HG02763 (cell line): Measurements from ENCODE around the gene PSPN.

ENCODE experiments used
- ATAC-seq: cut with Tn5 transposase; IDR thresholded peaks from one replicate; pipeline ENCODE4 v1.9.1; 2021; ENCODE audit warnings: mild to moderate bottlenecking, moderate library complexity; ENCODE audit not compliant: unreplicated experiment

Gene PSPN, protein sequence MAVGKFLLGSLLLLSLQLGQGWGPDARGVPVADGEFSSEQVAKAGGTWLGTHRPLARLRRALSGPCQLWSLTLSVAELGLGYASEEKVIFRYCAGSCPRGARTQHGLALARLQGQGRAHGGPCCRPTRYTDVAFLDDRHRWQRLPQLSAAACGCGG

GRCh38 chr19:6375411-6376010 lies at the start of gene PSPN:
Gene PSPN (minus strand): TSS chr19:6375933. CDS start chr19:6375849, 84 bp downstream.
- ATAC-seq: no peak

GRCh38 chr19:6424939-6425731 lies 49.4 kb upstream of the PSPN start:
- peak; percentile 86 for ATAC-seq

DNA sequence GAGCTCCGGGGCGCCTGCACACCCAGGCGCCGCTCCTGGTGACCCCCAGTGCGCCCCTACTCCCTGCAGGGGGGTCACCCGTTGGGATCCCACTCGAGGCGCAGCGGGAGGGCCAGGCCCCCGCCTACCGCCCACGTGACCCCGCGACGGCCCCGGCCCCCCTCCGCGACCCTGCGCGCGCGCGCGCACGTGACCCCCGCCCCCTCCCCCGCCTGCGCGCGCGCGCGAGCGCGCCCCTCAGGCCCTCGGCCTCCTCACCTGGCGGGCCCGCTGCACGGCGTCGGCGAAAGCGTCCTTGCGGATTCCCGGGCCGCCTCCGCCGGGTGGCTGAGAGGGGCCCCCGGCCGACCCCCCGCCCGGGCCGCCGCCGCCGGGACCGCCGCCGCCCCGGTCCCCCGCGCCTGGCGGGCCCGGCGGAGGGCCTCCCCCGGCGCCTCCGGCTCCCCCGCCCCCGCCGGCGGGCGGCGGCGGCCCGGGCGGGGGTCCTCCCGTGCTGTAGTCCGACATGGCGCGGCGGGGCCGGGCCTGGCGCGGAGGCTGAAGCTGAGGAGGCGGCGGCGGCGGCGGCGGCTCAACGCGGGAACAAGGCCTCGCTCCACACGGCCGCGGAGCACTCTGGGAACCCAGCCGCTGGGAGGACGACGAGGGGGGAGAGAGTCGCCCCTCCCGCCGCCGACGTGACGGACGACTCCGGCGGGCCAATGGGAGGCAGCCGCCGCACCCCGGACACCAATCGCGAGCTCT lies 48.6 kb upstream of the PSPN start, which contains the start of gene KHSRP:
TSS of gene KHSRP (minus strand) at position 617 of the 744 bp plus-strand sequence. CDS start at position 507, 110 bp downstream.
- ATAC-seq: no peak

DNA sequence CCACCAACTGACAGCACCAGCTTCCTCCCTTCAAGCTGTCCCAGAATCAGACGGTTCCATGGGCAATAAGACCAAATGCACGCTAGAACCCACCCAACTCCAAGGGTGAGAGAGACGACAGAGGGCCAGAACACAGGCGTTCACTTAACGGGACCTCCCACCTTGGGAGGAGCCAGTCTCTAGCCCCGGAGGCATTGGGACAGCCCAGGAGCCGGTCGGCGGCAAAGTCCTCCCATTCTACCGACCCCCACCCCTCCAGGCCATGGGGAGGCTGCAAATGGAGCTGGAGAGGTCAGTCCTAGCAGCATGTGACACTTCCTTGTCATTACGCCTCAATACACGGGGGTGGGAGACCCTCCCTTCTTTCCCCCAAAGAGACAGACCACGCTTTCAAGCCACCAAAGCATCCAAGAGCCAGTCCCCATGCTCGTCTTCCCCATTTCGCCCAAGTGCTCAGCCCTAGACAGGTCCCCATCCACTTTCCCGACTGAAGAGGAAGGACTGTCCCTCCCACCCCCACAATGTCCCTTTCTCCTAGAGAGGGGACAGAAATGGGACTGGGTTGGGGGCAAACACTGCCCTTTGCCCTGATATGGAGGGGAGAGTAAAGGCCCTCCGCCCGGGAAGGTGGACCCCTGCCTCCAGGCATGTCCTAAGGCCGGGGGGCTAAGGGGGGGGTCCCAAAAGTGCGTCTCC lies 47.9 kb upstream of the PSPN start:
- ATAC-seq: no peak

DNA sequence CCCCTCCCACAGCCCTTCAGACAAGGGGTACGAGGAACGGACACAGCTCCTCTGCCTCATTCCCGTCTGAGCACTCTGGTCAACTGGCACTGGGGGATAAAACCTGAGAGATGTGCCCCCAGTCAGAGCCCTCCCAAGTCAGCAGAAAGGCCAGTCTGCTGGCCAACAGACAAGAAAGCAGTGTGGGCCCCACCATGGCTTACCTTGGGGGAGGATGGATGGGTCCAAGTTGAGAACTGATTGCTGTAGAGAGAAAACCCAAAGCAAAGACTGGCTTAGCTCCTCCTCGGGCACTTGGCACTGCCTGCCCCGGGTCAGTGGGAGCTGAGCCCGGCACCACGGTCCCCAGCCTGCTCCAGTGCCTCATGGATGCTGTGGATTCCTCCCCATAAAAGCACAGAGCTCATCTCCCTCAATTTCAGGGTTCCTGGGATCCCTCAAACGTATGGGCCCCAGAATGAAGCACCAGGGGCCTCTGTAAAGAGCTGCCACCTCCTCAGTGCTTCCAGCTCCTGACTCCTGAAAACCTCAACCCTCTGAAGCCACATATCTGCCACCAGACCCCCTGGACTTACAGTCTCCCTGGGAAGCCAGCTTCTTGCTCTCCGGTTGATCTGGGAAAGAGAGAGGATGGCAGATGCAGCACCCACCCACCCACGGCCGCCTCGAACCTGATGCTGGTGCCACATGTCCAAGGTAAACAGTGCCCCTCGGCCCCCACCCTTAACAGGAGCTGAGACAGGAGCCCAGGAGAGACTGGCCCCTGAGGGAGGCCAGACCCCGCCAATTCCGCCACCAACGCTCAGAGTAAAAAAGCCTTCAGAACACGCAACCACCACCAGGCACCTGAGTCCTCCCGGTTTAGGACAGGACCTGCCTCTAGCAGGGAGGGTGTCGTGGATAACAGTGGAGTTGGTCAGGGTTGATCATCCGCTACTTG lies 45.6 kb upstream of the PSPN start:
- ATAC-seq: no peak

DNA sequence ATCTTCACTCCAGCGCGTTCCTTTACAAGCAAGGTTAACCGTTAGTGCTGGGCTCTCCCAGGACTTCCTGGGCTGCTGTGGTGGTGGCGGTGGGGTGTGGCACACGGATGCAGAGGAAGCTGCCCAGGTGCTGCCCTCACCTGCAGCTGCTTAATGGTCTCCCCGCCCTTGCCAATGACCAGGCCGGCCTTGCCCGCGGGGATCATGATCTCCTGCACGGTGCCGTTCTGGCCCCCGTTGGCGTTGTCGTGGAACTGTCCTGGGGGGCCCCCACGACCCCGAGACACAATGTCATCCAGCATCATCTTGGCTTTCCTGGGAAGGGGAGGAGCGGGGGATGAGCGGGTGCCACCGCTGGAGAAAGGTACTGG lies 42.8 kb upstream of the PSPN start:
- ATAC-seq: no peak

- no peak for ATAC-seq
These were observed 42.2 kb upstream of the PSPN start for GRCh38 chr19:6417713-6418561.

DNA sequence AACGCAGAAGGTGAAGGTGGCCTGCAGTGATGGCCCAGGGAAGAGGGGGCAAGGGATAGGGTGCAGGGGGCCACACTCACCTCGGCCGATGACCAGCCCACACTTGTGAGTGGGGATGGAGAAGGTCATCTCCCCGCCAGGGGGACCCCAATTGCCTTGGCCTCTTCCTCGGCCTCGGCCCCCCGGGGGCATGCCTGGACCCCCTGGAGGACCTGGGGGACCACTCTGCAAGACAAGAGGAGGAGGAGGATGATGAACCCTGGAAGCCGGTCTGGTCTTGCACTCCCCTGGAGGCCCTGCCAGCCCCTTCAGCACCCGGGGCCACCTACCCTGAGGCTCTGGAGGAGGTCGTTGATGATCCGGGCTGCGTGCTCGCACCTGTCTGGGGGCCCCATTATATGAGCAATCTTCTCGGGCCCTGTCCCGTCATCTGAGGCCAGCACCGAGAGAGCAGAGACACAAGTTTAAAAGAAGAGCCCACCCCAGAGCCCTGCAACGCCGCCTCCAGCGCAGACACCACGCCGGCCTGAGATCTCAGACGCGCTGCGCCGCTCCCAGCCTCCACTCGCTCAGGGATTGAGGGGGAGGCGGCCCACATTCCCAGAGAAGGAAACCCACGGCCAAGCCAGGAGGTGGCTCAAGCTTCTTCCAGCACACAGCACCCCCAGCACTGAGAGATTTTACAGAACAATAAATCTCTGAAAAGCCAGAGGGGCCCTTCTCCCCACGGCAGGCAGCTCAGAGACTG lies 41.1 kb upstream of the PSPN start:
- no peak for ATAC-seq

GRCh38 chr19:6415591-6416190 lies 40.0 kb upstream of the PSPN start:
- ATAC-seq: no peak

DNA sequence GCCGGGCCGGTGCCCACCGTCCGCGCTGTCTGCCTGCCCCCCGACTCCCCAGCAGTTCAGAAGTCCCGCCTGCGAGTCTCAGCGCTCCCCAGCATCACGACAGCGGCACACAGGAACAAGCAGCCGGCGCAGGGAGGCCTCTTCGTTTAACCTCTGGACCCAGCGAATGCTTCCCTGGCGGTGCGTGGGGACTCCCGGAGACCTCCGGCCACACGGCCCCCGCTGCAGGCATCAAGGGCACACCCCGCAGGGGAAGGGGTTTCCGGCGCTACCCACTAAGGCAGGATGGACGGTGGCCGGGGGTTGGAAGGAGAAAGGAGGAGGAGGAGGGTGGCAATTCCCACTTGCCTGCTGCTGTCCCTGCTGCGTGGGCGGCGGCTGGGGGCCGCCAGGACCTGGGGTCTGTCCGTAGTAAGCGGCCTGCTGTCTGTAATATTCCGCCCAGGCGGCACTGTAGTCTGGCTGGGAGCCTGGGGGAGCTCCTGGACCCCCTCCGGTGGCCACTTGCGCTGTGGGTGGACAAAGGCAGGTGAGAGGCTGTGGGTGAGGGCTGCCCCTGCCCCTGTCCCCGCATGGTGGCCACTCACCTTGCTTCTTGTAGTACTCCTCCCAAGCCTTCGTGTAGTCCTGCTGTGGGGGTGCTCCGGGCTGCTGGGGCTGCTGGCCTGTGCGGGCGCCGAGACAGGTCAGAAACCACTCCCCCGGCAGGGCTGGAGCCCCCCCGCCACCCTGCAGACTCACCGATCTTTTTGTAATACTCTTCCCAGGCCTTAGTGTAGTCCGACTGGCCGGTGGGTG lies 39.3 kb upstream of the PSPN start:
- ATAC-seq: no peak

DNA sequence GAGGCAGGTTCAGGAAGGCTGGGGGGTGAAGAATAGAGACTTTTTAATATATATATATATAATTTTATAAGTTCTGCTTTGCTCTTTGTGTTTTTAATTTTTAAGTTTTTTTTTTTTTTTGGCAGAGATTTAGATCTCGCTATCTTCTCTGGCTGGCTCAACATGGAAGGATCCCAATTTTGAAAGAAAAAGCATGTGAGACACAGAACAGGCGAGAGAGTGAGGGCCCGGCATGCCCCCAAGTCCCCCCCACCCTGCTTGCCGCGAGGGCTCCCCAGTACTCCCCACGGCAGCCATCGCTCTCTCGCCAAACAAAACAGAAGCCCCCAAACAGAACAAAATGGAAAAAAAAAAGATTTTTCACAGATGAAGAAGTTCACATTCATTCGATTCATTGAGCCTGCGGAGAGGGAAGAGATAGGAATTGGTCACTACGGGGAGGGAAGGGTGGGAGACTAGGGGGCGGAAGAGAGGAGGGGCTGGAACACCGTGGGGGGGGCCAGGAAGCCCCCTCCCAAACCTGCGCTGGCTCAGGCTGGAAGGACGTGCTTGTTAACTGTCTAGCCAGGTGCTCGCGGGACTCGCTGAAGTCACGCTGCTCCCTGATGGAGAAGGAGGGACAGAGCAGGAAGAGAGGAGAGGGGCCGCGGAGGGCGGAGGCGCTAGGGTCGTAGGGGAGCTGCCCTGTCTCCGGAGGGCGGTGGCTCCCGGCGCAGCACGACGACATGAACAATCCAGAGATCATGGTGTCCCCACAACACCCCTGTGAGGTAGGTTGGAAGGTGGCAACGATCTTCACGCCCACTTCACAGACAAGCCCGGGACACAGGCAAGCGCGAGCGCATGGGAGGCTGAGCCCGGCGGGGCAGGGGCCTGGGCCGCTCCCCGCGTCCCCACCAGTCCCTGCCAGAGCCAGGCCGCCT lies 38.2 kb upstream of the PSPN start:
- no peak for ATAC-seq

DNA sequence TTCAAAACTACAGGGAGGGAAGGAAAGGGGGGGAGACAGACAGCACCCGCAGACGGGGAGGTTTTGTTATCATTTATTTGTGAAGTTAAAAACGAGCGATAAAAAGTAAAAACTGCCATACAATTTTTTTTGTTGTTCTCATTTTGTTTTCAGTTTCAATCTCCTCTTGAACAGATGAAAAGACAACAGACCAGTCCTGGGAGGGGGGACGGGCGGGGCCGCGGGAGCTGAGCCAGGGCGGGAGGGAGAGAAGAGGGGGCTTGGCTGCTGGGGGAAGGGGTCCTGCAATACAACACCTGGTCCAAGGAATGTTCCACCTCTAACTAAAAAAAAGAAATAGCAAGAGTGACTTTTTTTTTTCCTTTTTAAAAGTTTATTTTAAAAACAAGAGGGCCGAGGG lies 37.6 kb upstream of the PSPN start:
- ATAC-seq: no peak

- no peak for ATAC-seq
These were observed 36.8 kb upstream of the PSPN start for GRCh38 chr19:6412447-6413091.

DNA sequence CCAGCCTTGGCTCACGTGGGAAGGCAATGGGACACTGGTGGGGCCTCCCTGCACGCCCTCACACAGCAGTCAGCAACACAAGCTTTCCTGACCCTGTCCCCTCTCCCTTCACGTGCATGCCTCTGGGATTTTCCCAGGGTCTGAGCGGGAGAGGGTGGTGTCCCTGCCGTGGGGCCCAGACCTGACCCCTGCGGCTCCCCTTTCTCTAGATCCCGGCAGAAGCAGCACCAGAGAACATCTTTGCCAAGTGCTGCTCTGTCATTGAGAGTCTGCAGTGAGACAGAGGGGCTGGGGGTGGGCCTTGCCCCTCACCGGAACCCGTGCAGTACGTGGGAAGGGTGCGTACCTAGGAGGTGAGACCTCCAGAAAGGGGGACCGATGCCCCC lies 36.3 kb upstream of the PSPN start:
- no peak for ATAC-seq

DNA sequence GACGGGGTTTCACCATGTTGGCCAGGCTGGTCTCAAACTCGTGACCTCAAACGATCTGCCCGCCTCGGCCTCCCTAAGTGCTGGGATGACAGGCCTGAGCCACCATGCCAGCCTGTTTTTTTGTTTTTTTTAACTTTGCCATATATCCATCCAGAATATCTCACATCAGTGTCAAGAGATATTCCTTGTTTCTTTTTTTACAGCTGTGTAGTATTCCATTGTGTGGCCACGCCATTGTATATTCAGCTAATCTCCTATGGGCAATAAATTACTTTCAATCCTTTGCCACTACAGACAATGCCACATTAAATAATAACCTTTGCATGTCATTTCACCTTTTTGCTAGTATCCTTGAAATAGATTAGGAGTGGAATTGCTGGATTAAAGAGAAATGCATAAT lies 33.6 kb upstream of the PSPN start:
- ATAC-seq: no peak
